Breast epithelium (tissue), 4 donors: Measurements from ENCODE around the gene HSPB2. TPM values are rescaled to one million over a fixed set of nuclear protein-coding genes. Genes with fewer than 3 reads are reported as not detected.
A peak's percentile ranks its signal among the peaks of the same experiment; 100 is the strongest.

Experiments used
- DNase-seq, 2 donors: peaks; one replicate each; pipeline ENCODE4 v3.0.0-alpha.2; 2019; ENCODE audit warnings: low spot score in 2 of 2
- H3K27ac ChIP-seq, 2 donors: fragments of 200-600 bp; sonication (generic) in 1 of 2; one replicate each; pipeline ENCODE4 v1.5.1; 2016 to 2019; ENCODE audit warnings: mild to moderate bottlenecking in 1 of 2
- H3K27me3 ChIP-seq, 2 donors: fragments of 200-600 bp; sonication (generic) in 1 of 2; one replicate each; pipeline versions ENCODE4 v1.5.1 to v1.6.0; 2017 to 2019; ENCODE audit warnings: control low read depth in 1 of 2, mild to moderate bottlenecking in 1 of 2
- H3K36me3 ChIP-seq: fragments of 200-600 bp; one replicate; pipeline ENCODE4 v1.5.1; 2019
- H3K4me1 ChIP-seq, 2 donors: fragments of 200-600 bp; sonication (generic); one replicate each; pipeline ENCODE4 v1.5.1; 2016 to 2019; ENCODE audit warnings: control low read depth in 1 of 2
- H3K4me3 ChIP-seq, 3 donors: fragments of 200-600 bp; sonication (generic); 1 replicate in 2 of 3; 2 replicates in 1 of 3; pipeline ENCODE4 v1.5.1; 2016 to 2019; ENCODE audit warnings: mild to moderate bottlenecking in 3 of 3, moderate library complexity in 2 of 3
- H3K9me3 ChIP-seq, 2 donors: fragments of 200-600 bp; sonication (generic) in 1 of 2; one replicate each; pipeline ENCODE4 v1.5.1; 2016 to 2019; ENCODE audit warnings: control low read depth in 1 of 2
- CTCF ChIP-seq, 3 donors: fragments of 450-650 bp; IDR thresholded peaks; one replicate each; pipeline ENCODE4 v1.5.1; 2016 to 2017; ENCODE audit warnings: antibody characterized with exemption in 3 of 3, mild to moderate bottlenecking in 3 of 3, moderate library complexity in 3 of 3
- POLR2A ChIP-seq: fragments of 450-650 bp; IDR thresholded peaks from one replicate; pipeline ENCODE4 v1.6.1; 2016; ENCODE audit warnings: antibody characterized with exemption, mild to moderate bottlenecking, moderate library complexity
- POLR2AphosphoS5 ChIP-seq, 3 donors: sonication (generic); formaldehyde crosslinking; IDR thresholded peaks; one replicate each; pipeline ENCODE4 v1.6.1; 2017; ENCODE audit warnings: antibody characterized with exemption in 3 of 3
- intact Hi-C: fragments of 100-400 bp; cut with DNase I; formaldehyde crosslinking; loops from one replicate; pipeline ENCODE4 v1.15.1; 2023; ENCODE audit warnings: low total_unique reads
- total RNA-seq, 3 donors: library from RNA; depleted of rRNA; stranded (reverse); fragments of >200 nt; gene quantifications; one replicate each; pipeline ENCODE4 v1.1.0, GENCODE V29; 2016

The HSPB2 gene
- total RNA-seq, 3 donors from 2014 or later = 0.98 to 2.1 (median 1.2) TPM

GRCh38 chr11:111937461-111937769 lies 24.9 kb downstream of the HSPB2 start:
- TF ChIP-seq CTCF (IDR thresholded peaks at IDR 0.05) (no peak), POLR2AphosphoS5 (IDR thresholded peaks at IDR 0.05) (no peak), POLR2A (no peak)
- DNase-seq = no peak
- Histone ChIP-seq H3K4me1 (peaks cover 8 to 16% of the 10 kb centered on the region in 2 donors), H3K27me3 (no peaks in the 10 kb centered on the region), H3K4me3 (peak overlapping the region; percentile 55 to 91 (median 83)), H3K9me3 (no peaks in the 10 kb centered on the region), H3K27ac (peak overlapping the region; percentile 70 to 82), H3K36me3 (no peaks in the 10 kb centered on the region)
- intact Hi-C loops = no loop called here

- intact Hi-C loops = no loop called here
- H3K9me3 ChIP-seq = no peaks in the 10 kb centered on the region
- H3K27me3 ChIP-seq = no peaks in the 10 kb centered on the region
- no peaks in the 10 kb centered on the region for H3K36me3 ChIP-seq
- H3K4me1 ChIP-seq = peaks cover 8 to 16% of the 10 kb centered on the region in 2 donors
- peak overlapping the region; percentile 70 to 82 for H3K27ac ChIP-seq
- H3K4me3 ChIP-seq = peak overlapping the region; percentile 55 to 91 (median 83)
- no peak for DNase-seq
- TF ChIP-seq CTCF (IDR thresholded peaks at IDR 0.05) (no peak), POLR2AphosphoS5 (IDR thresholded peaks at IDR 0.05) (no peak), POLR2A (no peak)
Measured at GRCh38 chr11:111937844-111938243, 25.3 kb downstream of the HSPB2 start.

- Histone ChIP-seq H3K9me3 (no peaks in the 10 kb centered on the region), H3K4me1 (peaks cover 8 to 16% of the 10 kb centered on the region in 2 donors), H3K36me3 (no peaks in the 10 kb centered on the region), H3K27me3 (no peaks in the 10 kb centered on the region), H3K27ac (peak overlapping the region; percentile 70 to 82), H3K4me3 (peak overlapping the region in 1 of 3 donors; percentile 12)
- no peak for TF ChIP-seq CTCF (IDR thresholded peaks at IDR 0.05)
- TF ChIP-seq POLR2A = no peak
- peak in 1 of 3 donors; percentile 17 for TF ChIP-seq POLR2AphosphoS5 (IDR thresholded peaks at IDR 0.05)
- DNase-seq = no peak
- intact Hi-C loops = no loop called here
Measured at GRCh38 chr11:111938687-111939160, 26.2 kb downstream of the HSPB2 start.

GRCh38 chr11:111939836-111940604 lies 27.5 kb downstream of the HSPB2 start:
- H3K4me1 ChIP-seq = peaks cover 8 to 16% of the 10 kb centered on the region in 2 donors
- intact Hi-C loops = no loop called here
- H3K27ac ChIP-seq = no peak overlapping the region

More at GRCh38 chr11:111939836-111940604, 27.5 kb downstream of the HSPB2 start:
- H3K9me3 ChIP-seq = no peaks in the 10 kb centered on the region
- H3K36me3 ChIP-seq = no peaks in the 10 kb centered on the region
- TF ChIP-seq CTCF (IDR thresholded peaks at IDR 0.05) (no peak), POLR2AphosphoS5 (IDR thresholded peaks at IDR 0.05) (no peak), POLR2A (no peak)
- H3K4me3 ChIP-seq = no peak overlapping the region
- no peak for DNase-seq
- no peaks in the 10 kb centered on the region for H3K27me3 ChIP-seq
